GM18520 (cell line): ENCODE data around the gene ZNF513.
A peak's percentile ranks its signal among the peaks of the same experiment; 100 is the strongest.
"Not testable (repeated sequence)": the region's sequence is repeated elsewhere in the genome, so short reads cannot be mapped to it uniquely, and the experiment has no call there.

ENCODE experiments used
- ATAC-seq: cut with Tn5 transposase; IDR thresholded peaks from one replicate; pipeline ENCODE4 v1.9.1; 2021; ENCODE audit not compliant: unreplicated experiment

Gene ZNF513

GRCh38 chr2:27362678-27363420 lies 17.7 kb downstream of the ZNF513 start:
- ATAC-seq = no peak

DNA sequence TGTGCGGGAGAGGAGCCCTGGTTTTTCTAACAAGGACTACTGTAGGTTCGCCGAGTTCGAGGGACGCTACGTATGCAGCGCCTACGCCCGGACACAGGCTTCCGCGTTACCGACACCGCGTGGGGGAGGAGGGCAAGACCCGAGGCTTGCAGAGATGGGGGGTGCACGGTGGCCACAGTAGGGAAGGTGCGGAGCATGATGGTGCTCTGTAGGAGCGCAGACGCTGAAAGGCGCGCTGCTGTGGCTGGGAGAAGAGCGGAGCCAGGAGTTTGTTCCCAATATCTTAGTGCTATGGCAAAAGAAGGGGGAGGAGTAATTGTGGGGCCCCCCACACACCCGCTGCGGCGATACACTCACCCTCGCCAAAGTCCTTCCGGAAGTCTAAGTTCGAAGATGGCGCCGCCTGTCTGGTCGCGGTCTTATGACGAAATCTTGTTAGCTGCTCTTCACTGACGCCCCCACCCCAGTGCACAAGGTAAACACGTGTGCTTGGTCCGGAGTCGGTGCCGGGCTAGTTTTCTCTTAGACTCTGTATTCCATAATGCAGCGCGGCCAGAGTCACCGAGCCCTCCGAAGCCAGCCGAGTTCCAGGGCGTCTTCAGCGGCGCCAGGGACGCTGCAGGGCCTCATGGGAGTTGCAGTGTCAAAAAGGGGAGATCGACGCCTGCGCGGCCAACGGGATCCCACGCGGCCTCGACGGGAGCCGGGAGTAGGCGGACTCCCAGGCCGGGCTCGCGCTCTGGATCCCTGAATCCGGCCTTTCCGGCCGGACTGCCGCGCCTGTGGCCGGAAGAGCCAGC lies 24.0 kb downstream of the ZNF513 start, which contains the start of gene GTF3C2:
GTF3C2 (minus strand) TSS at position 383 of the 800 bp plus-strand sequence. CDS start 13,210 bp downstream, outside the sequence.
- ATAC-seq = peak; percentile 78

DNA sequence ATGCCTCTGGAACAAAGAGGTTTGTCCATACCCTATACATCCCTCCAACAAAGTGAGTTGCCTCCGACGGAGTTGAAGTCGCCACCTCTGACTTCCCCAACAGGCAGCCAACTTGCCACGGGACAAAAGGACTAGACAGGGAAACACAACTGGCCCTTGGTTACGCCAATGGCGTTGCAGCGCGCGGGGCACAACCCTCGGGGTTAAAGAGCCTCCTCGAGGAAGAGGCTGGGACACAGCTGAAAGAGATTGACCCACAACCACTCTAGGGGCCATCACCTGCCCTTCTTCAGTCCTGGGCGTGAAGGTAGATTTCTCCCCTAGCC lies 24.5 kb downstream of the ZNF513 start:
- peak; percentile 18 for ATAC-seq

GRCh38 chr2:27354597-27354927 lies 26.0 kb downstream of the ZNF513 start:
- no peak for ATAC-seq

DNA sequence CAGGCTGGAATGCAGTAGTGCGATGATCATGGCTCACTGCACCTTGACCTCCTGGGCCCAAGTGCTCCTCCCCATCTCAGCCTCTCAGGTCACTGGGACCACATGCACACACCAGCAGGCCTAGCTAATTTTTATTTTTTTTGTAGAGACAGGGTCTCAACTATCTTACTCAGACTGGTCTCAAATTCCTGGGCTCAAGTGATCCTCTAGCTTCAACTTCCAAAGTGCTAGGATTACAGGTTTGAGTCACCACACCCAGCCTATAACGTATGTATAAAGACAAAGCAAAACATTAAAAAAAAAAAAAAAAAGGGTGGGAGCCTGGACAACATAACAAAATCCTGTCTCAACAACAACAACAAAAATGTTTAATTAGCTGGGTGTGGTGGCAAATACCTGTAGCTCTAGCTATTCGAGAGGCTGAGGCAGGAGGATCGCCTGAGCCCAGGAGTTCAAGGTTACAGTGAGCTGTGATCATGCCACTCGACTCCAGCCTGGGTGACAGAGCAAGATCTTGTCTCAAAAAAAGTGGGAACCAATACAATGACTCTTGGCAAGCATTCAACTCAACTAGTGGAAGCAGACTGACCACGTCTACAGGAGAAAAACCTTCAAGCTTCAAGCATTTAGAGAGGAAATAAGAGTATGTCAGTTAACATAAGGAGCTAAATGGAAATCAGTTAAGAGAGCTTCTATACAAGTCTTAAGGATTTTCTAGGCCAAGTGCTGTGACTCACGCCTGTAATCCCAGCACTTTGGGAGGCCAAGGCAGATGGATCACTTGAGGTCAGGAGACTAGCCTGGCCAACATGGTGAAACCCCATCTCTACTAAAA lies 26.6 kb downstream of the ZNF513 start:
- ATAC-seq = no peak

- ATAC-seq = not testable (repeated sequence)
Observed at GRCh38 chr2:27353386-27353761, 27.2 kb downstream of the ZNF513 start.

- no peak for ATAC-seq
Observed at GRCh38 chr2:27351802-27352598, 28.5 kb downstream of the ZNF513 start.

GRCh38 chr2:27350106-27350693 lies 30.3 kb downstream of the ZNF513 start:
- no peak for ATAC-seq

GRCh38 chr2:27347641-27348040 lies 32.9 kb downstream of the ZNF513 start:
- ATAC-seq = no peak

DNA sequence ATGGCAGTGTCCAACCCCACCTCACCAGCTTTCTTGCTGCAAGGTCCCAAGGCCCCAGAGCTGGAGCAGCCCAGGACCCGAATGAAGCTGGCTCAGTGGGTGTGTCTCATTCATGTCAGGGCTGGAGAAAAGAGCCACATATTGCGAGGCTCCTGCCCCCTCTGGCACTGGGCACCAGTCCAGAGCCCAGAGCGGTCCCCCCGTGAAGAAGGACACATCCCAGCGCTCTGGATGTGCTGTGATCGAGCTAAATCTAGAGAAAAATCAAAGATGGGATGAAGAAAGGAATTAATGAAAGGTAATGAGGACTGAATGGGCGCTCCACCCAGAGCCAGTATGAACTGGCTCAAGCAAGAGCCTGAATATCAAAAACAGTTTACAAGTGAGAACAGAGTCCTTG lies 44.4 kb downstream of the ZNF513 start:
- no peak for ATAC-seq

GRCh38 chr2:27335311-27335710 lies 45.2 kb downstream of the ZNF513 start:
- no peak for ATAC-seq
